CD4-positive, alpha-beta T cell (primary cell): ENCODE measurements around the gene CMTM6. TPM values are rescaled to one million over a fixed set of nuclear protein-coding genes. Genes with fewer than 3 reads are reported as not detected.

Experiments used
- ATAC-seq: fragments of 200-7000 bp; cut with Tn5 transposase; one replicate; pipeline ENCODE4 v1.10.0; 2022; ENCODE audit warnings: mild to moderate bottlenecking; ENCODE audit not compliant: poor library complexity
- CTCF ChIA-PET: fragments of 350-600 bp; sonication (Branson Sonifier 250); formaldehyde crosslinking; loops from one replicate; lab custom pipeline; 2021; ENCODE audit warnings: antibody characterized with exemption, inconsistent platforms; lab: Charles Lee
- POLR2A ChIA-PET: fragments of 350-600 bp; sonication (Branson Sonifier 250); formaldehyde crosslinking; loops from one replicate; lab custom pipeline; 2021; ENCODE audit warnings: antibody characterized with exemption, inconsistent platforms; lab: Charles Lee
- DNase-seq, 14 experiments: peaks; one replicate each; pipeline ENCODE4 v3.0.0-alpha.2; 2013 to 2020; ENCODE audit warnings: mixed read lengths in 2 of 14
- H3K27ac ChIP-seq, 2 donors: one replicate each; pipeline versions ENCODE4 v1.5.1 to v1.7.0; 2013; ENCODE audit warnings: low read length in 2 of 2, low read depth in 1 of 2, mild to moderate bottlenecking in 1 of 2
- H3K27me3 ChIP-seq, 2 experiments: 1 replicate in 1 of 2; 2 replicates in 1 of 2; pipeline versions ENCODE4 v1.6.1 to v1.7.0; 2013; ENCODE audit warnings: low read length in 2 of 2, control low read depth in 1 of 2, mild to moderate bottlenecking in 1 of 2, moderate library complexity in 1 of 2; ENCODE audit not compliant: insufficient read depth in 2 of 2, control insufficient read depth in 1 of 2
- H3K36me3 ChIP-seq: one replicate; pipeline ENCODE4 v1.6.1; 2013; ENCODE audit warnings: low read length, control low read depth; ENCODE audit not compliant: insufficient read depth
- H3K4me1 ChIP-seq: one replicate; pipeline ENCODE4 v1.6.1; 2013; ENCODE audit warnings: low read length, control low read depth; ENCODE audit not compliant: insufficient read depth
- H3K4me3 ChIP-seq: one replicate; pipeline ENCODE4 v1.5.1; 2013; ENCODE audit warnings: mild to moderate bottlenecking, low read length, moderate library complexity
- H3K9me3 ChIP-seq, 2 experiments: 1 replicate in 1 of 2; 2 replicates in 1 of 2; pipeline versions ENCODE4 v1.6.1 to v1.7.0; 2013; ENCODE audit warnings: low read length in 2 of 2, mild to moderate bottlenecking in 2 of 2, control low read depth in 1 of 2, moderate library complexity in 1 of 2; ENCODE audit not compliant: control insufficient read depth in 1 of 2, insufficient read depth in 1 of 2
- H3K27ac Mint-ChIP-seq: one replicate; pipeline ENCODE4 v1.8.0; 2020; ENCODE audit warnings: mixed read lengths
- H3K27me3 Mint-ChIP-seq: one replicate; pipeline ENCODE4 v1.8.0; 2021; ENCODE audit warnings: mixed read lengths
- H3K36me3 Mint-ChIP-seq: one replicate; pipeline ENCODE4 v1.8.0; 2021; ENCODE audit warnings: low read depth, mixed read lengths
- H3K4me1 Mint-ChIP-seq: one replicate; pipeline ENCODE4 v1.8.0; 2021; ENCODE audit warnings: low read depth, mixed read lengths
- H3K4me3 Mint-ChIP-seq: one replicate; pipeline ENCODE4 v1.8.0; 2020; ENCODE audit warnings: mild to moderate bottlenecking, mixed read lengths
- H3K9me3 Mint-ChIP-seq: one replicate; pipeline ENCODE4 v1.8.0; 2020; ENCODE audit warnings: mixed read lengths
- intact Hi-C, 2 experiments: fragments of 100-400 bp; cut with DNase I in 1 of 2; cut with micrococcal nuclease in 1 of 2; formaldehyde crosslinking; loops; one replicate each; pipeline versions ENCODE4 v1.15.1 to v1.9.0; 2023 to 2025; cut with DNase I, micrococcal nuclease
- total RNA-seq, 174 experiments: library from RNA in 2 of 174; stranded (reverse) in 2 of 174; gene quantifications; one replicate each; pipeline ENCODE4 v1.2.3 and lab custom pipeline; 2021 to 2026
- TF ChIP-seq, protein P1 (sequence below): fragments of 200-600 bp; IDR thresholded peaks from one replicate; pipeline ENCODE4 v1.8.0; 2022; ENCODE audit warnings: antibody characterized with exemption, mild to moderate bottlenecking

Gene CMTM6
- total RNA-seq, 2 experiments from 2014 or later, result 36.5 to 37.8 TPM

DNA sequence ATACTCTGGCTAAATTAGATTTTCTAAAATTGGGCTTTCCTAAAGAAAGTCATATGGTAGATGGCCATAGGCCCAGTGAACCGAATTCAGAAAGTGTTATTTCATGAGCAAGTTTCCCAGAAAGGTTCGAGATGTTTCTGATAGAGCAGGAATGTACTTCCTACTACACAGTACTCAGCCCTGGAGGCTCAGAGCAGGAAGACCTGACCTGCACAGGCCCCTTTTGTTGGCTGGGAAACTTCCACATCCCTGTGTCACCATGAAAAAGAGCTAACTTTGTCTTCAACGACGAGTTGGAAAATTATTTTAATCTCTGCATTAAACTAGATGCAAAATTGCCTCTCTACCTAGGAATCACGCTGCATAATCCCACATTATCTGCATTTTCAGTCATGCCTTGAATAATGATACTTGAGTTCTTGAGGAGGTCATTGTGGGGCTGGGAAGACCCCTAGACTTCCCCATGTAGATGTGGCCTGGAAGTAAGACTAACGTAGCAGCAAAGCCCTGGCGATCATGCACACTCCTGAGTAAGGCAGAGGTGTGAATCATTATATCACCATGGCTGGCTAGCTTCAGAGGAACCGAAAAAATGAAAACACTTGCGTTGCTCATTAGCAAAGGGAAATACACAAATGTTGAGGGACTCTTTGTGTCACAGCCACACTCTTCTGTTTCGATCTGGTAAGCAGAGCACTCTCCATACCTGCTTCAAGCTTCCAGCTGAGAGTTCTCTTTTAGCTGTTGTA is 63.9 kb downstream of the CMTM6 start:
- intact Hi-C loops, result loop anchor here in 1 of 2 experiments (2.0 kb wide), 2 partner anchors 16 to 18 kb away; no protein-coding TSS in a partner anchor
- Histone ChIP-seq H3K36me3 (peaks cover 12% of the 10 kb centered on the region), H3K4me3 (no peak overlapping the region), H3K27me3 (no peaks in the 10 kb centered on the region), H3K9me3 (no peaks in the 10 kb centered on the region), H3K4me1 (peaks cover 58% of the 10 kb centered on the region), H3K27ac (peak overlapping the region in 1 of 2 donors; percentile 32)
- Mint-ChIP-seq H3K9me3 (no peaks in the 10 kb centered on the region), H3K36me3 (peaks cover 35% of the 10 kb centered on the region), H3K27me3 (no peaks in the 10 kb centered on the region), H3K4me3 (peak overlapping the region; percentile 65), H3K27ac (peak overlapping the region; percentile 95), H3K4me1 (peaks cover 72% of the 10 kb centered on the region)
- POLR2A ChIA-PET, result interaction anchor here (1.4 to 3.5 kb wide), 4 partner anchors 11 to 29 kb away, joined by 3 to 20 read pairs (median 12); no protein-coding TSS in a partner anchor
- DNase-seq (peak in 2 of 14 experiments; percentile 35 to 40), ATAC-seq (peak; percentile 50)
- CTCF ChIA-PET, result interaction anchor here (1.0 to 3.8 kb wide), 3 partner anchors 10 to 30 kb away, joined by 3 to 20 read pairs (median 4); no protein-coding TSS in a partner anchor
- TF ChIP-seq, protein P1, sequence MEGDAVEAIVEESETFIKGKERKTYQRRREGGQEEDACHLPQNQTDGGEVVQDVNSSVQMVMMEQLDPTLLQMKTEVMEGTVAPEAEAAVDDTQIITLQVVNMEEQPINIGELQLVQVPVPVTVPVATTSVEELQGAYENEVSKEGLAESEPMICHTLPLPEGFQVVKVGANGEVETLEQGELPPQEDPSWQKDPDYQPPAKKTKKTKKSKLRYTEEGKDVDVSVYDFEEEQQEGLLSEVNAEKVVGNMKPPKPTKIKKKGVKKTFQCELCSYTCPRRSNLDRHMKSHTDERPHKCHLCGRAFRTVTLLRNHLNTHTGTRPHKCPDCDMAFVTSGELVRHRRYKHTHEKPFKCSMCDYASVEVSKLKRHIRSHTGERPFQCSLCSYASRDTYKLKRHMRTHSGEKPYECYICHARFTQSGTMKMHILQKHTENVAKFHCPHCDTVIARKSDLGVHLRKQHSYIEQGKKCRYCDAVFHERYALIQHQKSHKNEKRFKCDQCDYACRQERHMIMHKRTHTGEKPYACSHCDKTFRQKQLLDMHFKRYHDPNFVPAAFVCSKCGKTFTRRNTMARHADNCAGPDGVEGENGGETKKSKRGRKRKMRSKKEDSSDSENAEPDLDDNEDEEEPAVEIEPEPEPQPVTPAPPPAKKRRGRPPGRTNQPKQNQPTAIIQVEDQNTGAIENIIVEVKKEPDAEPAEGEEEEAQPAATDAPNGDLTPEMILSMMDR, result no peak

DNA sequence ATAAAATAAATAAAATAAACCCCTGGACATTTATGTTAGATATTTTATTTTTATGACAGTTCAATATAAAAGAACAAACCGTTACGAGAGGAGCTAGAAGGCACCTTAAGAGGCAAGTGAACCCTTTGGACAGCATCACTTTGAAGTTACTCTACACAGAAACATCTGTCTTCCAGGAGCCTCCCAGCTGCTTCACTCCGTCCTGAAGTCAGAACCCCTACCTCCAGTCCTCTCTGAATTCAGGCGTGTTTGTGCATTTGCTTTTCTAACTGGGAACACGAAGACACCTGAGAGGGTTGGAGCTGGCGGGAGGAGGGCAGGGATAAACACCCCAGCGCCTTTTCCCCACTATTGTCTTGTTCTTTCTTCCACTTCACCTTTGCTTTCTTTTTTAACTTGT is 64.8 kb downstream of the CMTM6 start:
- intact Hi-C loops, result loop anchor here in 1 of 2 experiments (2.0 kb wide), 2 partner anchors 17 kb away; no protein-coding TSS in a partner anchor
- no peaks in the 10 kb centered on the region for H3K9me3 Mint-ChIP-seq

DNA sequence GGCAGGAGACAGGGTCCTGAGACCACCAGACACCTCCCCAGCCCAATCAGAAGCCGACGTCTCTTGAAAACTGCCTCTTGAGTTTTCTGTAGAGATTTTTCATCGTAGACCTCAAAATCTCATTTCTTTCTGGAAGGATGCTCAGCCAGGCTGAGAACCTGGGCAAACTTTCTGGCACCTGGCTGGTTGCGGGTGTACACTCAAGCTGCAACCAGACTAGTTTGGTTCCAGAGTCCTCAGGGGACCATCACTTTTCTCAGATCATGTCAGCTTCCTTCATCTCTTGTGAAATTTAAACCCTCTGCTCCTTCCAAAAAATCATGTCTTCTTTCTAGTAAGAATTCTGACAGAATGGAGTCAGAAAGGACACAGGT is 65.8 kb downstream of the CMTM6 start:
- no peaks in the 10 kb centered on the region for H3K9me3 Mint-ChIP-seq
- ChIA-PET CTCF (interaction anchor here (3.8 kb wide), 1 partner anchor 32 kb away, joined by 20 read pairs; no protein-coding TSS in a partner anchor), POLR2A (interaction anchor here (3.4 to 3.5 kb wide), 2 partner anchors 9 to 20 kb away, joined by 19 to 20 read pairs; no protein-coding TSS in a partner anchor)
- ATAC-seq (no peak), DNase-seq (no peak)
- no peaks in the 10 kb centered on the region for H3K27me3 Mint-ChIP-seq
- Histone ChIP-seq H3K27ac (peak overlapping the region in 1 of 2 donors; percentile 52), H3K4me3 (no peak overlapping the region), H3K27me3 (no peaks in the 10 kb centered on the region), H3K4me1 (peaks cover 78% of the 10 kb centered on the region), H3K9me3 (no peaks in the 10 kb centered on the region), H3K36me3 (peaks cover 3% of the 10 kb centered on the region)
- peaks cover 76% of the 10 kb centered on the region for H3K4me1 Mint-ChIP-seq
- TF ChIP-seq, protein P1, result no peak
- H3K36me3 Mint-ChIP-seq, result peaks cover 23% of the 10 kb centered on the region
- no peak overlapping the region for H3K4me3 Mint-ChIP-seq
- peak overlapping the region; percentile 95 for H3K27ac Mint-ChIP-seq
- intact Hi-C loops, result no loop called here

More for the DNA sequence above, 64.8 kb downstream of the CMTM6 start:
- H3K4me1 ChIP-seq, result peaks cover 67% of the 10 kb centered on the region
- H3K27me3 Mint-ChIP-seq, result no peaks in the 10 kb centered on the region
- H3K9me3 ChIP-seq, result no peaks in the 10 kb centered on the region
- peaks cover 8% of the 10 kb centered on the region for H3K36me3 ChIP-seq
- DNase-seq (peak in 1 of 14 experiments; percentile 10), ATAC-seq (no peak)
- no peaks in the 10 kb centered on the region for H3K27me3 ChIP-seq
- peak overlapping the region; percentile 95 for H3K27ac Mint-ChIP-seq
- TF ChIP-seq, protein P1, result no peak
- H3K4me1 Mint-ChIP-seq, result peaks cover 72% of the 10 kb centered on the region
- ChIA-PET POLR2A (interaction anchor here (0.7 to 3.5 kb wide), 6 partner anchors 10 to 44 kb away, joined by 3 to 20 read pairs (median 4); no protein-coding TSS in a partner anchor), CTCF (interaction anchor here (1.1 to 3.8 kb wide), 2 partner anchors 10 to 30 kb away, joined by 4 to 20 read pairs; no protein-coding TSS in a partner anchor)
- H3K4me3 Mint-ChIP-seq, result no peak overlapping the region
- peaks cover 29% of the 10 kb centered on the region for H3K36me3 Mint-ChIP-seq
- H3K27ac ChIP-seq, result no peak overlapping the region
- H3K4me3 ChIP-seq, result no peak overlapping the region
